ENCODE data around the gene MLH3.
"Not testable (repeated sequence)": the region's sequence is repeated elsewhere in the genome, so short reads cannot be mapped to it uniquely, and the experiment has no call there.

Gene MLH3

GRCh38 chr14:75005357-75005756, 45.9 kb downstream of the MLH3 start:
- TF ChIP-seq MAX (IDR thresholded peaks at IDR 0.05; ENCODE audit: low read depth, low read length) (no peak), MYC (IDR thresholded peaks at IDR 0.05; ENCODE audit: low read depth, low read length) (no peak), POLR2A (IDR thresholded peaks at IDR 0.05; ENCODE audit: extremely low read depth, insufficient read length) (no peak), CTCF (IDR thresholded peaks at IDR 0.05; ENCODE audit: low read depth, low read length) (no peak)
- no peak for DNase-seq (ENCODE audit: low read depth)
- no peak overlapping the region for H3K4me3 ChIP-seq (ENCODE audit: low read depth, low read length)

GRCh38 chr14:75003250-75004027, 47.8 kb downstream of the MLH3 start:
- H3K4me3 ChIP-seq (ENCODE audit: low read depth, low read length): peak overlapping the region; percentile 92
- TF ChIP-seq CTCF (IDR thresholded peaks at IDR 0.05; ENCODE audit: low read depth, low read length) (no peak), MAX (IDR thresholded peaks at IDR 0.05; ENCODE audit: low read depth, low read length) (no peak), MYC (IDR thresholded peaks at IDR 0.05; ENCODE audit: low read depth, low read length) (no peak; the same call in 1 of the 2 replicates), POLR2A (IDR thresholded peaks at IDR 0.05; ENCODE audit: extremely low read depth, insufficient read length) (no peak)
- peak; percentile 10 for DNase-seq (ENCODE audit: low read depth)

- H3K4me3 ChIP-seq (ENCODE audit: low read depth, low read length): peak within 1 kb of the TSS; percentile 92
- peak; percentile 99 for DNase-seq (ENCODE audit: low read depth)
- TF ChIP-seq MYC (IDR thresholded peaks at IDR 0.05; ENCODE audit: low read depth, low read length) (peak; percentile 29; the same call in 1 of the 2 replicates), CTCF (IDR thresholded peaks at IDR 0.05; ENCODE audit: low read depth, low read length) (no peak), POLR2A (IDR thresholded peaks at IDR 0.05; ENCODE audit: extremely low read depth, insufficient read length) (peak; percentile 40), MAX (IDR thresholded peaks at IDR 0.05; ENCODE audit: low read depth, low read length) (no peak; the same call in 1 of the 2 replicates)
Observed at GRCh38 chr14:75002392-75003249, 48.6 kb downstream of the MLH3 start, which contains the start of gene EIF2B2. Gene EIF2B2 (plus strand): TSS chr14:75002921. CDS start chr14:75002991, 70 bp downstream.

GRCh38 chr14:75001899-75002298, 49.4 kb downstream of the MLH3 start:
- no peak for DNase-seq (ENCODE audit: low read depth)
- H3K4me3 ChIP-seq (ENCODE audit: low read depth, low read length): peak overlapping the region; percentile 60
- TF ChIP-seq MAX (IDR thresholded peaks at IDR 0.05; ENCODE audit: low read depth, low read length) (no peak), MYC (IDR thresholded peaks at IDR 0.05; ENCODE audit: low read depth, low read length) (no peak), POLR2A (IDR thresholded peaks at IDR 0.05; ENCODE audit: extremely low read depth, insufficient read length) (no peak), CTCF (IDR thresholded peaks at IDR 0.05; ENCODE audit: low read depth, low read length) (no peak)

GRCh38 chr14:75001261-75001660, 50.0 kb downstream of the MLH3 start:
- H3K4me3 ChIP-seq (ENCODE audit: low read depth, low read length): no peak overlapping the region
- TF ChIP-seq MYC (IDR thresholded peaks at IDR 0.05; ENCODE audit: low read depth, low read length): no peak
- no peak for TF ChIP-seq POLR2A (IDR thresholded peaks at IDR 0.05; ENCODE audit: extremely low read depth, insufficient read length)
- no peak for TF ChIP-seq CTCF (IDR thresholded peaks at IDR 0.05; ENCODE audit: low read depth, low read length)
- no peak for TF ChIP-seq MAX (IDR thresholded peaks at IDR 0.05; ENCODE audit: low read depth, low read length)
- no peak for DNase-seq (ENCODE audit: low read depth)

- not testable (repeated sequence) for DNase-seq (ENCODE audit: low read depth); H3K4me3 ChIP-seq (ENCODE audit: low read depth, low read length)
Observed at GRCh38 chr14:74995781-74996180, 55.5 kb downstream of the MLH3 start.

- not testable (repeated sequence) for DNase-seq (ENCODE audit: low read depth); H3K4me3 ChIP-seq (ENCODE audit: low read depth, low read length)
Observed at GRCh38 chr14:74994182-74994581, 57.1 kb downstream of the MLH3 start.

Data from NB4 (cell line).